ENCODE measurements around the gene FRYL.
"Not testable (repeated sequence)": the region's sequence is repeated elsewhere in the genome, so short reads cannot be mapped to it uniquely, and the experiment has no call there.

Gene FRYL

DNA sequence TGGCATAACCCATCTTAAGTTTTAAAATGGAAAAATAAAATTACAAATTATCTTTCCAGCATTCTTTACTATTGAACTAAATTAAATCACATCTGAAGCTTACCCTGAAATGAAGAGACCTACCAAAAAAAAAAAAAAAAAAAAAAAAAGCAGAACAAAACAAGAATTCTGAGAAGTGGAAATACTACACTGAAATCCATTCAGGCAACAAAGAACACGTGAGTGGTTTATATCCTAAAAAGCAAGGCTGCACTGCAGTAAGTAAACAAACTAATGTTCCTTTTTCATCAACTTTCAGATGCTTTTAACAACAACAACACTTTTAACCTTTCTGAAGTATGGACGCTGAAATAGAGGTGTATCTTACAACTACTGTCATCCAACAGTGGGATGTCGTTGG, 7.5 kb downstream of the FRYL start:
- Histone ChIP-seq H3K36me3 (ENCODE audit: control insufficient read depth, insufficient read depth, low read length) (no peaks in the 10 kb centered on the region), H3K4me3 (replicated peaks; ENCODE audit: low read depth, low read length) (no peak overlapping the region), H3K27me3 (replicated peaks; ENCODE audit: control insufficient read depth, insufficient read depth, low read length) (no peaks in the 10 kb centered on the region)
- DNase-seq (ENCODE audit: extremely low read depth, insufficient read length), result no peak
- TF ChIP-seq, protein P1, sequence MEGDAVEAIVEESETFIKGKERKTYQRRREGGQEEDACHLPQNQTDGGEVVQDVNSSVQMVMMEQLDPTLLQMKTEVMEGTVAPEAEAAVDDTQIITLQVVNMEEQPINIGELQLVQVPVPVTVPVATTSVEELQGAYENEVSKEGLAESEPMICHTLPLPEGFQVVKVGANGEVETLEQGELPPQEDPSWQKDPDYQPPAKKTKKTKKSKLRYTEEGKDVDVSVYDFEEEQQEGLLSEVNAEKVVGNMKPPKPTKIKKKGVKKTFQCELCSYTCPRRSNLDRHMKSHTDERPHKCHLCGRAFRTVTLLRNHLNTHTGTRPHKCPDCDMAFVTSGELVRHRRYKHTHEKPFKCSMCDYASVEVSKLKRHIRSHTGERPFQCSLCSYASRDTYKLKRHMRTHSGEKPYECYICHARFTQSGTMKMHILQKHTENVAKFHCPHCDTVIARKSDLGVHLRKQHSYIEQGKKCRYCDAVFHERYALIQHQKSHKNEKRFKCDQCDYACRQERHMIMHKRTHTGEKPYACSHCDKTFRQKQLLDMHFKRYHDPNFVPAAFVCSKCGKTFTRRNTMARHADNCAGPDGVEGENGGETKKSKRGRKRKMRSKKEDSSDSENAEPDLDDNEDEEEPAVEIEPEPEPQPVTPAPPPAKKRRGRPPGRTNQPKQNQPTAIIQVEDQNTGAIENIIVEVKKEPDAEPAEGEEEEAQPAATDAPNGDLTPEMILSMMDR (IDR thresholded peaks at IDR 0.05; ENCODE audit: insufficient read depth, low read length, poor library complexity, severe bottlenecking), result no peak

DNA sequence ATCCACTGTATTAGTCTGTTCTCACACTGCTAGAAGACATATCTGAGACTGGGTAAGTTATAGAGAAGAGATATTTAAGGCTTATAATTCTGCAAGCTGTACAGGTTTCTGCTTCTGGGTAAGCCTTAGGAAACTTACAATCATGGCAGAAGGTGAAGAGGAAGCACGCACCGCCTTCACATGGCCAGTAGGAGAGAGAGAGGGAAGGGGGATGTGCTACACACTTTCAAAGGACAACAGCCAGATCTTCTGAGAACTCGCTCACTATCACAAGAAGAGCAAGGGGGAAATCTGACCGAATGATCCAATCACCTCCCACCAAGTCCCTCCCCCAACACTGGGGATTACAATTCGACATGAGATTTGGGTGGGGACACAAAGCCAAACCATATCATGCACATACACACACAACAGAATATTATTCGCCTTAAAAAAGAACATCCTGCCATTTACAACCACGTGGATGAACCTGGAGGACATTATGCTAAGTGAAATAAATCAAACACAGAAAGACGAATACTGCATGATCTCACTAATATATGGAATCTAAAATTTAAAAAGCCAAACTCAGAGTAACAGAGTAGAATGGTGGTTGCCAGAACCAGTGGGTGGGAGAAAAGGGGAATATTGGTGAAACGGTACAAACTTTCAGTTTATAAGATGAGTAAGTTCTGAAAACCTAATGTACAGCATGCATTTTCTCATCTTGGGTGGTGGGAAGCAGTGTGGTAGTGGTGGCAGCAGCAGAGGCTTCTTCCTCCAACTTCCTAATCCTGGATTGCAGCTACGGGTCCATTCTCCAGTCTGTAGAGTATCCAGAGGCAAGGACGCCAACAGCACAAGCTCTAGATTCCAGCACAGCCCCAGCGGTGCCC, 12.8 kb downstream of the FRYL start:
- H3K27me3 ChIP-seq (replicated peaks; ENCODE audit: control insufficient read depth, insufficient read depth, low read length), result no peaks in the 10 kb centered on the region
- no peak overlapping the region for H3K4me3 ChIP-seq (replicated peaks; ENCODE audit: low read depth, low read length)
- TF ChIP-seq, protein P1 (IDR thresholded peaks at IDR 0.05; ENCODE audit: insufficient read depth, low read length, poor library complexity, severe bottlenecking), result no peak
- no peaks in the 10 kb centered on the region for H3K36me3 ChIP-seq (ENCODE audit: control insufficient read depth, insufficient read depth, low read length)
- DNase-seq (ENCODE audit: extremely low read depth, insufficient read length), result no peak

GRCh38 chr4:48766131-48766792, 13.8 kb downstream of the FRYL start:
- no peak for DNase-seq (ENCODE audit: extremely low read depth, insufficient read length)
- Histone ChIP-seq H3K27me3 (replicated peaks; ENCODE audit: control insufficient read depth, insufficient read depth, low read length) (no peaks in the 10 kb centered on the region), H3K36me3 (ENCODE audit: control insufficient read depth, insufficient read depth, low read length) (no peaks in the 10 kb centered on the region), H3K4me3 (replicated peaks; ENCODE audit: low read depth, low read length) (no peak overlapping the region)
- TF ChIP-seq, protein P1 (IDR thresholded peaks at IDR 0.05; ENCODE audit: insufficient read depth, low read length, poor library complexity, severe bottlenecking), result no peak

DNA sequence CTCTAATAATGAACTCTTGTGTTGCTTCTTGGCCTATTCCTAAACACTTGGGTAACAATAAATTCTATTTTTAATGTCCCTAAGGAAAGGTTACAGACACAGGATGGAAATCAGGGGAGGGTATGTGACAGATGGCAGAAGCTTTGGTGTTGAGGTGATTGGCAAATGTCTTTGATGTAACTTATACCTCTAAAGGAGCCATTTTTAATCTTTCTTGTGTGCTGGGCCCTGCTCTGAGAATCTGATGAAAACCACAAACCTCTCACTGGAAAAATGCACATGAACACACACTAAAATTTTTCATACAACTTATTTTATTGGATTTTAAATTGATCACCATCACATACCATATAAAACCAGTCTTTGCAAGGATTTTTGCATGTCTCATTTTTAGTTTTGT, 17.7 kb downstream of the FRYL start:
- Histone ChIP-seq H3K36me3 (ENCODE audit: control insufficient read depth, insufficient read depth, low read length) (no peaks in the 10 kb centered on the region), H3K4me3 (replicated peaks; ENCODE audit: low read depth, low read length) (no peak overlapping the region), H3K27me3 (replicated peaks; ENCODE audit: control insufficient read depth, insufficient read depth, low read length) (no peaks in the 10 kb centered on the region)
- TF ChIP-seq, protein P1 (IDR thresholded peaks at IDR 0.05; ENCODE audit: insufficient read depth, low read length, poor library complexity, severe bottlenecking), result no peak
- DNase-seq (ENCODE audit: extremely low read depth, insufficient read length), result no peak

DNA sequence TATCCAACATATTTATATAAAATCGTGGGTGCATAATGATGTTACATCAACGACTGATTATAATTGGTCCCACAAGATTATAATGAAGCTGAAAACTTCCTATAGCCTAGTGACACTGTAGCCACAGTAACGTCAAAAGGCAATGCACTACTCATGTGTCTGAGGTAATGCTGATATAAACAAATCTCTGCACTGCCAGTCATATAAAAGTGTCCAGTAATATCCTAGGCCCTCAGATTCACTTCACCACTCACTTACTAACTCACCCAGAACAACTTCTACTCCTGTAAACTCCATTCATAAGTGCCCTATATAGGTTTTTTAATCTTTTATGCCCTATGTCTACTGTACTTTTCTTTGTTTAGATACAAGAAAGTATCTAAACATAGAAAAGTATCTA, 18.8 kb downstream of the FRYL start:
- Histone ChIP-seq H3K36me3 (ENCODE audit: control insufficient read depth, insufficient read depth, low read length) (no peaks in the 10 kb centered on the region; the same call in 1 of the 2 replicates), H3K27me3 (replicated peaks; ENCODE audit: control insufficient read depth, insufficient read depth, low read length) (no peaks in the 10 kb centered on the region), H3K4me3 (replicated peaks; ENCODE audit: low read depth, low read length) (no peak overlapping the region)
- DNase-seq (ENCODE audit: extremely low read depth, insufficient read length), result no peak
- TF ChIP-seq, protein P1 (IDR thresholded peaks at IDR 0.05; ENCODE audit: insufficient read depth, low read length, poor library complexity, severe bottlenecking), result no peak

DNA sequence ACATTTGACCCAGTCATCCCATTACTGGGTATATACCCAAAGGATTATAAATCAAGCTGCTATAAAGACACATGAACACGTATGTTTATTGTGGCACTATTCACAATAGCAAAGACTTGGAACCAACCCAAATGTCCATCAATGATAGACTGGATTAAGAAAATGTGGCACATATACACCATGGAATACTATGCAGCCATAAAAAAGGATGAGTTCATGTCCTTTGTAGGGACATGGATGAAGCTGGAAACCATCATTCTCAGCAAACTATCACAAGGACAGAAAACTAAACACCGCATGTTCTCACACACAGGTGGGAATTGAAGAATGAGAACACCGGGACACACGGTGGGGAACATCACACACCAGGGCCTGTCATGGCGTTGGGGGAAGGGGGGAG, 21.4 kb downstream of the FRYL start:
- H3K4me3 ChIP-seq (replicated peaks; ENCODE audit: low read depth, low read length); H3K36me3 ChIP-seq (ENCODE audit: control insufficient read depth, insufficient read depth, low read length); DNase-seq (ENCODE audit: extremely low read depth, insufficient read length); H3K27me3 ChIP-seq (replicated peaks; ENCODE audit: control insufficient read depth, insufficient read depth, low read length): not testable (repeated sequence)

All from GM06990 (cell line).